Activated naive CD8-positive, alpha-beta T cell treated with anti-CD3 and anti-CD28 coated beads for 36 hours (primary cell): ENCODE results near the gene CD93. TPM values are rescaled to one million over a fixed set of nuclear protein-coding genes. Genes with fewer than 3 reads are reported as not detected.

Experiments used
- DNase-seq: peaks from one replicate; pipeline ENCODE4 v3.0.0; 2021
- H3K27ac Mint-ChIP-seq: one replicate; pipeline ENCODE4 v1.8.0; 2022; ENCODE audit warnings: mild to moderate bottlenecking, moderate library complexity, mixed read lengths
- H3K27me3 Mint-ChIP-seq: one replicate; pipeline ENCODE4 v1.8.0; 2022; ENCODE audit warnings: mild to moderate bottlenecking, mixed read lengths
- H3K36me3 Mint-ChIP-seq: one replicate; pipeline ENCODE4 v1.8.0; 2021; ENCODE audit warnings: mild to moderate bottlenecking, mixed read lengths
- H3K4me1 Mint-ChIP-seq: one replicate; pipeline ENCODE4 v1.8.0; 2021; ENCODE audit warnings: mixed read lengths
- H3K4me3 Mint-ChIP-seq: one replicate; pipeline ENCODE4 v1.8.0; 2022; ENCODE audit warnings: mild to moderate bottlenecking, moderate library complexity, mixed read lengths
- H3K9me3 Mint-ChIP-seq: one replicate; pipeline ENCODE4 v1.8.0; 2022; ENCODE audit warnings: mixed read lengths
- total RNA-seq, 2 experiments: library from RNA; stranded (reverse); gene quantifications; one replicate each; pipeline ENCODE4 v1.2.3, GENCODE V29; 2021

Gene CD93
- total RNA-seq, 2 experiments from 2014 or later, result 0.04 to 0.08 TPM

- H3K9me3 Mint-ChIP-seq, result no peaks in the 10 kb centered on the region
- H3K4me1 Mint-ChIP-seq, result no peaks in the 10 kb centered on the region
- DNase-seq, result no peak
- peaks cover 30% of the 10 kb centered on the region for H3K27me3 Mint-ChIP-seq
- no peaks in the 10 kb centered on the region for H3K36me3 Mint-ChIP-seq
- no peak overlapping the region for H3K4me3 Mint-ChIP-seq
- H3K27ac Mint-ChIP-seq, result no peak overlapping the region
These were observed 52.2 kb downstream of the CD93 start for GRCh38 chr20:23033918-23034317.

GRCh38 chr20:23032750-23033078, 53.4 kb downstream of the CD93 start:
- H3K4me1 Mint-ChIP-seq, result no peaks in the 10 kb centered on the region
- H3K27ac Mint-ChIP-seq, result no peak overlapping the region
- no peak overlapping the region for H3K4me3 Mint-ChIP-seq
- DNase-seq, result no peak
- H3K36me3 Mint-ChIP-seq, result no peaks in the 10 kb centered on the region
- H3K9me3 Mint-ChIP-seq, result no peaks in the 10 kb centered on the region
- H3K27me3 Mint-ChIP-seq, result peaks cover 30% of the 10 kb centered on the region

GRCh38 chr20:23032056-23032749, 53.9 kb downstream of the CD93 start:
- Mint-ChIP-seq H3K27ac (no peak overlapping the region), H3K9me3 (no peaks in the 10 kb centered on the region), H3K27me3 (peaks cover 28% of the 10 kb centered on the region), H3K4me1 (no peaks in the 10 kb centered on the region), H3K36me3 (no peaks in the 10 kb centered on the region), H3K4me3 (no peak overlapping the region)
- no peak for DNase-seq

- peaks cover 20% of the 10 kb centered on the region for H3K27me3 Mint-ChIP-seq
- H3K27ac Mint-ChIP-seq, result no peak overlapping the region
- no peaks in the 10 kb centered on the region for H3K4me1 Mint-ChIP-seq
- no peak for DNase-seq
- H3K4me3 Mint-ChIP-seq, result no peak overlapping the region
- H3K36me3 Mint-ChIP-seq, result no peaks in the 10 kb centered on the region
- no peaks in the 10 kb centered on the region for H3K9me3 Mint-ChIP-seq
These were observed 54.8 kb downstream of the CD93 start for GRCh38 chr20:23031346-23031745.

Other genes starting within 250 kb of the CD93 start
- not detected for gene SSTR4, start 51.0 kb downstream of the CD93 start, total RNA-seq
- not detected for gene THBD, start 36.7 kb downstream of the CD93 start, total RNA-seq